ENCODE data around the gene PAPPA2. TPM values are rescaled to one million over a fixed set of nuclear protein-coding genes. Genes with fewer than 3 reads are reported as not detected.

The PAPPA2 gene
- total RNA-seq, 4 donors from 2014 or later, result 0.23 to 0.51 (median 0.34) TPM

DNA sequence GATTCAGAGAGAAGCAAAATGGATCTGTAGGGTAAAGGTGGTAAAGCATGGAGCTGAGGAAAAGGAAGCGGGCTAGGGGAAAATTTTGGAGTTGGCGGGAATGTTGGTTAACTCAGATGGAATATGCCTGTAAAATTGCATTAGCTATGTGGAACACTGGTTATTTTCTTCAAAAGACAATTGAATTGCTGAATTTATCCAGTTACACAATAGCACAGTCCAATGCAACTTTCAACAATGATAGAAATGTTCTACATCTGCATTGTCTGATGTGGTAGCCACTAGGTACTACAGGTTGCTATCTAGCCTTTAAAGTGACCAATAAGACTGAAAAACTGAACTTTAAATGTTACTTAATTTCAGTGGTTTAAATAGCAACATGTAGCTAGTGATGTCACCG is 386.3 kb downstream of the PAPPA2 start:
- Histone ChIP-seq H3K4me3 (no peak overlapping the region), H3K27ac (no peak overlapping the region), H3K36me3 (no peaks in the 10 kb centered on the region), H3K4me1 (no peaks in the 10 kb centered on the region), H3K9me3 (no peaks in the 10 kb centered on the region), H3K27me3 (no peaks in the 10 kb centered on the region)
- WGBS, result 84% methylated on average over 3 of the region's 3 CpGs
- no peak for TF ChIP-seq EP300 (IDR thresholded peaks at IDR 0.05)
- TF ChIP-seq, protein P1, sequence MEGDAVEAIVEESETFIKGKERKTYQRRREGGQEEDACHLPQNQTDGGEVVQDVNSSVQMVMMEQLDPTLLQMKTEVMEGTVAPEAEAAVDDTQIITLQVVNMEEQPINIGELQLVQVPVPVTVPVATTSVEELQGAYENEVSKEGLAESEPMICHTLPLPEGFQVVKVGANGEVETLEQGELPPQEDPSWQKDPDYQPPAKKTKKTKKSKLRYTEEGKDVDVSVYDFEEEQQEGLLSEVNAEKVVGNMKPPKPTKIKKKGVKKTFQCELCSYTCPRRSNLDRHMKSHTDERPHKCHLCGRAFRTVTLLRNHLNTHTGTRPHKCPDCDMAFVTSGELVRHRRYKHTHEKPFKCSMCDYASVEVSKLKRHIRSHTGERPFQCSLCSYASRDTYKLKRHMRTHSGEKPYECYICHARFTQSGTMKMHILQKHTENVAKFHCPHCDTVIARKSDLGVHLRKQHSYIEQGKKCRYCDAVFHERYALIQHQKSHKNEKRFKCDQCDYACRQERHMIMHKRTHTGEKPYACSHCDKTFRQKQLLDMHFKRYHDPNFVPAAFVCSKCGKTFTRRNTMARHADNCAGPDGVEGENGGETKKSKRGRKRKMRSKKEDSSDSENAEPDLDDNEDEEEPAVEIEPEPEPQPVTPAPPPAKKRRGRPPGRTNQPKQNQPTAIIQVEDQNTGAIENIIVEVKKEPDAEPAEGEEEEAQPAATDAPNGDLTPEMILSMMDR (IDR thresholded peaks at IDR 0.05), result no peak
- TF ChIP-seq POLR2AphosphoS5 (IDR thresholded peaks at IDR 0.05), result no peak
- DNase-seq (ENCODE audit: low spot score in 2 of 2), result no peak

DNA sequence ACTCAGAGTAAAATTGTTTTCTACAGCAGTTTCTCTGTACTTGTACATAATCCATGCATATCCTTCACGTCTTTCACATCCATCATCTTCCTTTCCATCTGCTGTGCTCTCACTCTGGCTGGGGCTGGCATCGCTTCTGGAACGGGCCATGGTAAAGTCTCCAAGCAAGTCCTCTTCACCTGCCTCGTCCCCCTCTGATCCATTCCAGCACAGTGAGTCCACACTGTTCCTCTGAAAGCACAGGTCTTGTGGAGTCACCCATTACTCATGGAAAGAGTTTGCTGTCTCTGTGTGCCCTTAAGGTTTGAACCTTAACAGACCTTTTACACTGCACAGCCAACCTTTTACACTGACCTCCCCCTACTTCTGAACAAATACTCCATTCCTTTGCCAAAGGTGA is 387.9 kb downstream of the PAPPA2 start:
- TF ChIP-seq POLR2AphosphoS5 (IDR thresholded peaks at IDR 0.05), result no peak
- no peak for TF ChIP-seq POLR2A (IDR thresholded peaks at IDR 0.05)
- TF ChIP-seq, protein P1 (IDR thresholded peaks at IDR 0.05), result no peak
- no peak for TF ChIP-seq EP300 (IDR thresholded peaks at IDR 0.05)
- 72% methylated on average over 4 of the region's 4 CpGs for WGBS
- DNase-seq (ENCODE audit: low spot score in 2 of 2), result no peak
- no peak overlapping the region for H3K27ac ChIP-seq
- H3K9me3 ChIP-seq, result no peaks in the 10 kb centered on the region
- H3K4me1 ChIP-seq, result no peaks in the 10 kb centered on the region
- H3K27me3 ChIP-seq, result no peaks in the 10 kb centered on the region
- H3K4me3 ChIP-seq, result no peak overlapping the region
- H3K36me3 ChIP-seq, result no peaks in the 10 kb centered on the region

DNA sequence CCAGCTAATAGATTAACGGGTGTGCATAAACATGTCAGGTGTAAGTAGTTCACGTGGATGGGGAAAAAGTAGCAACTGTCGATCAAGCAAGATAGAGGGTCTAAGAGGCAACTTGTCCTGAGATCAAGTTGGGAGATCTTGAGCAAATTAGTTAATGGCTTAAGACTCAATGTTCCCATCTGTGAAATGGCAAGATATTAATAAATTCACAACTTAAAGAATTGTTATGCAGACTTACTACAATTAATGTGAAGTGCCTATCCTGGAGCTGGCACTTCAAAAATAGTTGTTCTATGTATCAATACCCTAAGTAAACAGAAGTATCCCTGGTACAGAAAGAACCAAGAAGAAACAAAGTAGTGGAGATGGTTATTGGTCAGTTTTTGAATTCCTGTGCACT is 389.1 kb downstream of the PAPPA2 start:
- H3K4me1 ChIP-seq, result no peaks in the 10 kb centered on the region
- 97% methylated on average over 3 of the region's 3 CpGs for WGBS
- H3K27ac ChIP-seq, result no peak overlapping the region
- H3K27me3 ChIP-seq, result no peaks in the 10 kb centered on the region
- no peak overlapping the region for H3K4me3 ChIP-seq
- no peak for DNase-seq (ENCODE audit: low spot score in 2 of 2)
- no peaks in the 10 kb centered on the region for H3K9me3 ChIP-seq
- TF ChIP-seq, protein P1 (IDR thresholded peaks at IDR 0.05), result no peak
- TF ChIP-seq EP300 (IDR thresholded peaks at IDR 0.05) (no peak), POLR2A (IDR thresholded peaks at IDR 0.05) (no peak), POLR2AphosphoS5 (IDR thresholded peaks at IDR 0.05) (no peak)
- no peaks in the 10 kb centered on the region for H3K36me3 ChIP-seq

DNA sequence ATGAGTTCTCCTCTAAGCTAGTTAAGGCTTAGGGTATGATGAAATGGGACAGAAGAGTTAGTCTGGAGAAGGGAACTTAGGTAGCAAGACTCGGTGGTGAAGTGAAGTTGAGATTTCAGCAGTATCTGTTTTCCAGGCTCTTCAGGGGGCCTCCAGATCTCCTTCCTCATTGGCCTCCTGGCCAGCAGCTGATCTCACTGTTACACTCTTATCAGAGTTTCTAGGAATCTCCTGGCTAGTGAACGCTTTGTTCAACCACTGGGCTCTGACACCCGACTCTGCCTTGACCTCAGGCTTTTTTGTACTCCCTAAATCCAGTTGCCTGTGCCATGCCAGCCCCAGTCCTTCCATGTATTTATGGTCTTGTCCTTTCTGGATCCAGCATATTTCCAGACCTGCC is 390.5 kb downstream of the PAPPA2 start:
- no peaks in the 10 kb centered on the region for H3K9me3 ChIP-seq
- no peaks in the 10 kb centered on the region for H3K27me3 ChIP-seq
- WGBS, result 89% methylated on average over 3 of the region's 3 CpGs
- H3K36me3 ChIP-seq, result no peaks in the 10 kb centered on the region
- H3K4me1 ChIP-seq, result peaks cover 2% of the 10 kb centered on the region
- TF ChIP-seq POLR2AphosphoS5 (IDR thresholded peaks at IDR 0.05) (no peak), POLR2A (IDR thresholded peaks at IDR 0.05) (no peak), EP300 (IDR thresholded peaks at IDR 0.05) (no peak)
- TF ChIP-seq, protein P1 (IDR thresholded peaks at IDR 0.05), result no peak
- no peak overlapping the region for H3K4me3 ChIP-seq
- DNase-seq (ENCODE audit: low spot score in 2 of 2), result no peak
- no peak overlapping the region for H3K27ac ChIP-seq

DNA sequence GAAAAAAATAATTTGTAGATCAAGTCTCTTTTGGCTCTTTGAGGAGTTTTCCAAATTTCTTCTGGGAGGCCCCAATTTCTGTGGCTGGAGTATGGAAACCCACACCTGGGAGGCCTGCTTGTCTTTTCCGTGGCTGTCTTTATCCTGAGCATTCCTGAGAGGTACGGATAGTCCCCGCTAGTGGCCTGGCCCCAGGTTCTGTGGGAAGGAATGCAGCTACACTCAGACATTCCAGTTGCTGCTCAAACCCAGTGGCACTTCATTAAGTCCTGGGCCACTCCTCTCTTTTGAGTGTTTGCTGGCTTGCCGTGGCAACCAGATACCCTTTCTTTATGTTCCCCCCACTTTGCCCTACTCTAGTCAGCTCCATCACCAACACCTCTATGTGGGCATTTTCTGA is 391.1 kb downstream of the PAPPA2 start:
- Histone ChIP-seq H3K36me3 (no peaks in the 10 kb centered on the region), H3K9me3 (no peaks in the 10 kb centered on the region), H3K27me3 (no peaks in the 10 kb centered on the region), H3K4me3 (no peak overlapping the region), H3K27ac (no peak overlapping the region), H3K4me1 (peaks cover 2% of the 10 kb centered on the region)
- TF ChIP-seq, protein P1 (IDR thresholded peaks at IDR 0.05), result no peak
- no peak for TF ChIP-seq POLR2AphosphoS5 (IDR thresholded peaks at IDR 0.05)
- no peak for TF ChIP-seq EP300 (IDR thresholded peaks at IDR 0.05)
- TF ChIP-seq POLR2A (IDR thresholded peaks at IDR 0.05), result no peak
- DNase-seq (ENCODE audit: low spot score in 2 of 2), result no peak
- WGBS, result 82% methylated on average over 4 of the region's 4 CpGs
